Mucosa of stomach (tissue), 1 donor: ENCODE data around the gene RASSF4.

Experiments used
- H3K27me3 ChIP-seq: one replicate; pipeline ENCODE4 v1.7.0; 2013; ENCODE audit warnings: mild to moderate bottlenecking, low read length; ENCODE audit not compliant: control insufficient read depth, insufficient read depth
- H3K36me3 ChIP-seq: one replicate; pipeline ENCODE4 v1.7.0; 2013; ENCODE audit warnings: low read length; ENCODE audit not compliant: control insufficient read depth, insufficient read depth
- H3K4me1 ChIP-seq: one replicate; pipeline ENCODE4 v1.7.0; 2013; ENCODE audit warnings: mild to moderate bottlenecking, low read length; ENCODE audit not compliant: control insufficient read depth, insufficient read depth
- H3K4me3 ChIP-seq: one replicate; pipeline ENCODE4 v1.7.0; 2013; ENCODE audit warnings: low read length
- H3K9ac ChIP-seq: one replicate; pipeline ENCODE4 v1.7.0; 2013; ENCODE audit warnings: mild to moderate bottlenecking, low read length, moderate library complexity
- H3K9me3 ChIP-seq: one replicate; pipeline ENCODE4 v1.7.0; 2013; ENCODE audit warnings: mild to moderate bottlenecking, low read length, moderate library complexity; ENCODE audit not compliant: control insufficient read depth
- donor health status: Pancreatic carcinoma.

The RASSF4 gene

DNA sequence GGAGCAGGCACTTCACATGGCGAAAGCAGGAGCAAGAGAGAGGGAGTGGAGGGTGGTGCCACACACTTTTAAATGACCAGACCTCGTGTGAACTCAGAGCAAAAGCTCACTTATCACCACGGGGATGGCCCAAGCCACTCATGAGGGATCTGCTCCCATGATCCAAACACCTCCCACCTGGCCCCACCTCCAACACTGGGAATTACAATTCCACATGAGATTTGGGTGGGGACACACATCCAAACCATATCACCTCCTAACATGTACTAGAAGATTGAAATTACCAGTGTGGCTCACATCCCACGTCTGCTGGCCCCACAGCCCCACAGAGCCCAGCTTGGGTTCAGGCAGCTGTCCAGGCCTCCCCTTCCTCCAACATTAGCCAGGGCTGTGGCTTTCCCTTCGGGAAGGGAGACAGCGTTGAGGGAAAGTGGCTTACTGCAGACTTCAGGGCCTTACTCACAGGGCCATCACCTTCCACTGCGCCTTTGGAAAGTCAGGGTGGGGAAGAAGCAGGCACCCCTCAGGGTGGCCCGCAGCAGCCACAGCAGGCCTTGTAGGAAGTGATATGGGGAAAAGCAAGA lies 11.3 kb downstream of the RASSF4 start:
- no peaks in the 10 kb centered on the region for H3K27me3 ChIP-seq
- H3K4me1 ChIP-seq: peaks cover 48% of the 10 kb centered on the region
- no peaks in the 10 kb centered on the region for H3K36me3 ChIP-seq
- H3K4me3 ChIP-seq: no peak overlapping the region
- H3K9me3 ChIP-seq: no peaks in the 10 kb centered on the region
- no peak overlapping the region for H3K9ac ChIP-seq

GRCh38 chr10:44971434-44971833 lies 11.8 kb downstream of the RASSF4 start:
- H3K4me1 ChIP-seq: peaks cover 50% of the 10 kb centered on the region
- H3K9me3 ChIP-seq: no peaks in the 10 kb centered on the region
- no peaks in the 10 kb centered on the region for H3K27me3 ChIP-seq
- H3K36me3 ChIP-seq: no peaks in the 10 kb centered on the region
- H3K9ac ChIP-seq: no peak overlapping the region
- no peak overlapping the region for H3K4me3 ChIP-seq

DNA sequence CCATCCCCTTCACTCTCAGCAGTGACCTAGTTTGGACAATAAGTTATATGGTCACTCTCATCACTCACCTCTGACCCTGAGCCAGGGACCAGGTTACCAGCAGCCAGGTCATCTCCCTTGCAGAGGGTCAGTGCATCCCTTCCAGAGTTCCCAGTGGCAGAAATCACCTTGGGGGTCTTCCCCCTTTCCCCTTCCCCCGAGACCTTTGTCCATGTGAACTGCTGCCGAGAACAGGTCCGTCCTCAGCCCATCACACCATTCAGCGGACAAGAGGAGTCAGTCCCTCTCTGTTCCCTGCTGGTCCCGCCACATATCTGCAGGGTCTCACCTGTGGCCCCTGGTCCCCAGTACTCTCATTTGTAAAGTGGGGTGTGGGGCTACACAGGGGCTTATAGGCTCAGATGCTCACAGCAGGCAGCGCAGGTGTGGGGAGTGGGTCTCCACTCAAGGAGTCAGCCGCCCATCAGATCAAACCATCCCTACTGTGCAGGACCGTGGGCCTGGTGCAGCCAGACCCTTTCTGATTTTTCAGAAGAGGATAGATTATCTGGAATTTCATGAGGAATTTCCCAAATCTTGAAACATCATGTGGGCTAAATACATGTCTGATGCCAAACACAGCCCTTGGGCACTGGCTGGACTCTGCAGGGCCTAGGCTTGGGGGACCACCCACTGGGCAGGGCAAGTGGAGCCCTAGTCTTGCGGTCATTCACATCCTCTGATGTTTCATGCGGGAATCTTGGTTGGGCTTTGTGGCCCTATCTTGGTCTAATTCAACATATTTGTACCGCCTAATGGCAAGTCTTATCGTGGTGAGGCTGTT lies 12.5 kb downstream of the RASSF4 start:
- Histone ChIP-seq H3K4me3 (no peak overlapping the region), H3K36me3 (no peaks in the 10 kb centered on the region), H3K9me3 (no peaks in the 10 kb centered on the region), H3K4me1 (peaks cover 52% of the 10 kb centered on the region), H3K27me3 (peaks cover 3% of the 10 kb centered on the region), H3K9ac (no peak overlapping the region)

DNA sequence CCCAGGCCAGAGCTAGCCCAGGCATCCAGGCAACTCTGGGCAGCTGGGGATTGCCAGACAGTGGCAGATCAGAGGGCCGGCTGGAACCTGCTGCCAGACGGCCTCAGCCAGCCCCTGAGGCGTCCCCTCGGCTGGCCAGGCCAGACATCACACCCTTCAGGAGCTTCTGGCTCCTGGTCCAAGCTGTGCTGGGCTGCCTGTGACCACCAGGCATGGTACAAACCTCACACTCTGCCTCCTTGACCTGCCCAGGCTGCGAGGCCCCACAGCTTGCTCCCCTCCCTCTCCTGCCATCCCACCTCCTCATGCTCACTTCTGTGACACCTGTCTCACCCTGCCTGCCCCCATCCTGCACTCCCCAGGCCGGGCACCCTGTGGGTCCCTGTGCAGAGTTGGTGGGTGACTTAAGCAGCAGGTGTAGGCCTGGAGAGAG lies 13.3 kb downstream of the RASSF4 start:
- no peak overlapping the region for H3K4me3 ChIP-seq
- H3K4me1 ChIP-seq: peaks cover 57% of the 10 kb centered on the region
- H3K36me3 ChIP-seq: no peaks in the 10 kb centered on the region
- H3K9me3 ChIP-seq: no peaks in the 10 kb centered on the region
- peaks cover 3% of the 10 kb centered on the region for H3K27me3 ChIP-seq
- no peak overlapping the region for H3K9ac ChIP-seq

DNA sequence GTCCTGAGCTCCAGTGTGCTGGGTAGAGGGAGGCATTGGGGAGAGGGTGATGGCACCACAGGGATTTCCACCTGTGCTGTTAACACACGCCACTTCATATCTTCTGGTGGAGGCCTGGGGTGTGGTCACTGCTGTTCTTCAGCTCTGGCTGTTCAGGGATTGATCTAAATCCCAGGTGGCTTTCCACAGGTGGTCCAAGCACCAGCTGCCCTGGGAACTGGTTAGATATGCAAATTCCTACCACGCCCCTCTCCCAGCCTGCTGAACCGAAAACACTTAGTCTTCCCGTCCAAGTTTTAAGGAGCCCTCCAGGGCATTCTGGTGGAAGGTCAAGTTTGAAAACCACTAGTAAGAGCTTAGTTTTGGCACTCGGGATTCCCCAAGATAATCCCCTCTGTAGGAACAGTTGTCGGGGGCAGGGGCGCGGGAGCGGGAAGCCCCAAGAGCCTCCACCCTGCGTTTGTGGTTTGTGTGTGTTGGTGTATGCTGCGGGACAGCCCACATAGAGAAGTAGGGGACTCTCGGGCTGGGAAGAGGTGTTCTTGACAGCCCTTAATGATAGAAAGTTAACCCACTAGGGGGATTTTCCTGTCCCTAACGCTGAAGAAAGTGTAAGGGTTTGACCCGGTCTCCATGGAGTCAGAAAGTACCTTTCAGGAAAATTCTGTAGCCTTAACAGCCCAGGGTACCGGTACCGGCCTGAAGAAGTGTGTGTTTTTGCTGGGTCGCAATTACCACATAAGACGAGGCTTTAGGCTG lies 13.9 kb downstream of the RASSF4 start:
- no peaks in the 10 kb centered on the region for H3K9me3 ChIP-seq
- no peak overlapping the region for H3K4me3 ChIP-seq
- H3K9ac ChIP-seq: peak overlapping the region; percentile 59
- H3K4me1 ChIP-seq: peaks cover 54% of the 10 kb centered on the region
- peaks cover 3% of the 10 kb centered on the region for H3K27me3 ChIP-seq
- no peaks in the 10 kb centered on the region for H3K36me3 ChIP-seq

- Histone ChIP-seq H3K9ac (peak overlapping the region; percentile 59), H3K27me3 (peaks cover 3% of the 10 kb centered on the region), H3K4me1 (peaks cover 59% of the 10 kb centered on the region), H3K4me3 (no peak overlapping the region), H3K9me3 (no peaks in the 10 kb centered on the region), H3K36me3 (no peaks in the 10 kb centered on the region)
These were observed 14.6 kb downstream of the RASSF4 start for GRCh38 chr10:44974082-44974627.

DNA sequence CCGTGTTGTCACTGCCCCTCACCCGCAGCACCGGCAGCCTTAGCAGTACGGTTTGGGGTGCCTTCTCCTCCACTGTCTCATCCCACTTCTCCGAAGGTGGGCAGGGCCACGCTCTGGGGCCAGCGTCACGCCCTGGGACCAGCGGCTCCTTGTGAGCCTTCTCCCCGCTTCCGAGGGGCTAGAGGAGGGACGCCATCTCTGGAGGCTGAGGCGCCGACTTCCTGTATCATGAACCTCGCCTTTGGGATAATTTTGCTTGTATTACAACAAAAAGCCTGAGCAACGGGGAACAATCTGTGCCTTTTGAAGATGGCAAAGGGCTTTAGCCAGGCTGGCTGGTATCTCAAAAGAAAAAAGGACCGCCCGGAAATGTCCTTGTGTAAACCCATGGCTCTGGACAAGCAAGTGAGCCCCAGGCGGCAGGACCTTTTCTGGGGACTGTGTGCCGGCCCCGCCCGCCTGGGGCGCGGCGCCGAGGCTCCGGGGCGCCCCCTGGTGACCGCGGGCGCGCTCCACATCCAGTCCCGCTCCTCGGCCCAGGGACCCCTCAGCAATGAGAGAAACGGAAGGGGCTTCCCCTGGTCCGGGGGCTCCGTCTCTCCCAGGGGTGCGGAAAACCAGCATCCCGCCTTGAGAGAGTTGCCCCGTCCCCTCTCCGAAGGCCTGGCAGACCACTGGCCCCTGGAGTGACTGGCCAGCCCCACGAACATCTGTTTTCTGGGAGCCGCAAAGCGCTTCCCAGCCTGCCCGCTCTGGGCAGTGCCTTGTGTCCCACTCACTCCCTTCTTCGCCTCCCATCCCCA lies 15.2 kb downstream of the RASSF4 start:
- peaks cover 65% of the 10 kb centered on the region for H3K4me1 ChIP-seq
- H3K9me3 ChIP-seq: no peaks in the 10 kb centered on the region
- H3K36me3 ChIP-seq: no peaks in the 10 kb centered on the region
- H3K4me3 ChIP-seq: no peak overlapping the region
- peaks cover 3% of the 10 kb centered on the region for H3K27me3 ChIP-seq
- peak overlapping the region; percentile 59 for H3K9ac ChIP-seq

DNA sequence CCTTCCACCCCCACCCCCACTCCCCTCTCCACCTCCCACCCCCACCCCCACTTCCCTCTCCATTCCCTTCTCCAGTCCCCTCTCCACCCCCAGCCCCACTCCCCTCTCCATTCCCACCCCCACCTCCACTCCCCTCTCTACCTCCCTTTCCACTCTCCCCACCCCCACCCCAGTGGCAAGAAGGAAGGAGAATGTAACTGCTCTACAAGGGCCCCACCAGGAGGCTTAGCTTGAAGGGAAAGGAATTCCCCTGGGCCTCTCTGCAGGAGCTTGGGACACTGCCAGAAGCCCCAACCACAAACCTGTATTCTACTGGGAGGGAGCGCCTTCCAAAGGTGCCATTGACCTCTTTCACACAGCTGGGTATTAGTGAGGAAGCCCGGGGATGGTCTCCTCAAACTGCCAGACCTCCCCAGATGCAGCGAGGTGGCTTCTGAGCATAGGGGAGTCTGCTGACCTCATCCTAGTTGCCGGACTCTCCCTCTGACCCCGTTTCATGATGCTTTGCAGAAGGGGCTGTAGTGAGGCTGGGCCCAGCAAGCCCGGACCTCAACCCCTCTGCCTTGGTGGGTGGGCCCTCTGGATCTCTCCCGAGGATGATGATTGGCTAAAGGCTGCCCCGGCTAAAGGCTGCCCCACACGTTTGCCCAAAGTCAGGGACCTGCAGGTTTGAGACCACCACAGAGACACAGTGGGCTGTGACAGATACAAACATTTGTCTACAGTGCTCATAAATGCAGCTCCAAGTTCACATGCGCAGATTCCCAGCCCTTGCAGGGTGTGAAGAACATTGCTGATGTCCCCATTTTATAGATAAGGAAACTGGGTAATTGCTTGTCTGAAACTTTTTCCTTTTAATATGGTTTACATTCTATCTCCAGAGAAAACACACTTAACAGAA lies 16.1 kb downstream of the RASSF4 start:
- H3K36me3 ChIP-seq: no peaks in the 10 kb centered on the region
- peaks cover 74% of the 10 kb centered on the region for H3K4me1 ChIP-seq
- no peaks in the 10 kb centered on the region for H3K9me3 ChIP-seq
- H3K27me3 ChIP-seq: peaks cover 3% of the 10 kb centered on the region
- peak overlapping the region; percentile 91 for H3K9ac ChIP-seq
- H3K4me3 ChIP-seq: peak overlapping the region; percentile 24

GRCh38 chr10:44976352-44977198 lies 17.0 kb downstream of the RASSF4 start:
- Histone ChIP-seq H3K4me3 (peak overlapping the region; percentile 37), H3K9ac (peak overlapping the region; percentile 91), H3K36me3 (no peaks in the 10 kb centered on the region), H3K27me3 (peaks cover 3% of the 10 kb centered on the region), H3K9me3 (no peaks in the 10 kb centered on the region), H3K4me1 (peaks cover 83% of the 10 kb centered on the region)
